Lung (tissue), 12 donors: Measurements from ENCODE around the gene CD86. TPM values are rescaled to one million over a fixed set of nuclear protein-coding genes. Genes with fewer than 3 reads are reported as not detected.
A peak's percentile ranks its signal among the peaks of the same experiment; 100 is the strongest.

Experiments
- ATAC-seq: fragments of 200-7000 bp; cut with Tn5 transposase; one replicate; pipeline ENCODE4 v1.9.1; 2020; ENCODE audit warnings: moderate number of reproducible peaks; ENCODE audit not compliant: insufficient read depth, low FRiP score
- DNase-seq, 3 donors: peaks; one replicate each; pipeline ENCODE4 v3.0.0-alpha.2; 2013 to 2017
- H3K27ac ChIP-seq, 2 donors: one replicate each; pipeline ENCODE4 v1.5.1; 2013; ENCODE audit warnings: mild to moderate bottlenecking in 2 of 2, moderate library complexity in 2 of 2, control low read depth in 1 of 2, inconsistent platforms in 1 of 2, low read depth in 1 of 2, low read length in 1 of 2
- H3K27me3 ChIP-seq, 3 donors: one replicate each; pipeline ENCODE4 v1.5.1; 2013; ENCODE audit warnings: low read length in 2 of 3; ENCODE audit not compliant: control insufficient read depth in 3 of 3, insufficient read depth in 3 of 3
- H3K36me3 ChIP-seq, 4 donors: one replicate each; pipeline ENCODE4 v1.5.1; 2013; ENCODE audit warnings: low read length in 4 of 4, mild to moderate bottlenecking in 1 of 4, moderate library complexity in 1 of 4; ENCODE audit not compliant: control insufficient read depth in 4 of 4, insufficient read depth in 4 of 4
- H3K4me1 ChIP-seq, 5 donors: one replicate each; pipeline ENCODE4 v1.5.1; 2013; ENCODE audit warnings: low read length in 5 of 5, mild to moderate bottlenecking in 2 of 5, moderate library complexity in 1 of 5; ENCODE audit not compliant: control insufficient read depth in 5 of 5, insufficient read depth in 5 of 5
- H3K4me3 ChIP-seq: one replicate; pipeline ENCODE4 v1.5.1; 2013; ENCODE audit warnings: mild to moderate bottlenecking, control low read depth, moderate library complexity
- H3K9ac ChIP-seq, 2 donors: one replicate each; pipeline ENCODE4 v1.5.1; 2013; ENCODE audit warnings: low read length in 2 of 2, control low read depth in 1 of 2; ENCODE audit not compliant: insufficient read depth in 1 of 2
- H3K9me3 ChIP-seq, 4 donors: one replicate each; pipeline ENCODE4 v1.5.1; 2013; ENCODE audit warnings: low read length in 3 of 4, mild to moderate bottlenecking in 1 of 4, moderate library complexity in 1 of 4; ENCODE audit not compliant: control insufficient read depth in 4 of 4, insufficient read depth in 3 of 4
- WGBS, 2 donors: extraction: QIAGEN DNeasy Blood & Tissue Kit; methylation state at CpG; one replicate each; pipeline ENCODE4 v1.1.7; 2013; 5-methylcytosine and 5-hydroxymethylcytosine counted together
- polyA plus RNA-seq, 2 donors: library from polyadenylated mRNA; stranded (reverse); fragments of 200-250 nt; gene quantifications; one replicate each; pipeline ENCODE4 v1.2.1, GENCODE V29; 2013
- total RNA-seq, 2 donors: library from RNA; depleted of rRNA in 1 of 2; stranded (reverse); fragments of >200 nt in 1 of 2; gene quantifications; one replicate each; pipeline ENCODE4 v1.2.1, GENCODE V29; 2014 to 2021
- TF ChIP-seq, protein P1 (sequence below): IDR thresholded peaks from 2 replicates; pipeline ENCODE4 v1.5.1; 2012; ENCODE audit warnings: mild to moderate bottlenecking; ENCODE audit errors: control extremely low read depth, extremely low read depth
- donor health status: control.
- donor health status: control.
- donor health status: Bipolar disorder and iron deficiency.
- donor health status: healthy.
- donor health status: DM: yes; HTN: yes; CAD: no.

The CD86 gene
- total and polyA plus RNA-seq, 4 donors: 8.0 to 11.5 (median 10.7) TPM

DNA sequence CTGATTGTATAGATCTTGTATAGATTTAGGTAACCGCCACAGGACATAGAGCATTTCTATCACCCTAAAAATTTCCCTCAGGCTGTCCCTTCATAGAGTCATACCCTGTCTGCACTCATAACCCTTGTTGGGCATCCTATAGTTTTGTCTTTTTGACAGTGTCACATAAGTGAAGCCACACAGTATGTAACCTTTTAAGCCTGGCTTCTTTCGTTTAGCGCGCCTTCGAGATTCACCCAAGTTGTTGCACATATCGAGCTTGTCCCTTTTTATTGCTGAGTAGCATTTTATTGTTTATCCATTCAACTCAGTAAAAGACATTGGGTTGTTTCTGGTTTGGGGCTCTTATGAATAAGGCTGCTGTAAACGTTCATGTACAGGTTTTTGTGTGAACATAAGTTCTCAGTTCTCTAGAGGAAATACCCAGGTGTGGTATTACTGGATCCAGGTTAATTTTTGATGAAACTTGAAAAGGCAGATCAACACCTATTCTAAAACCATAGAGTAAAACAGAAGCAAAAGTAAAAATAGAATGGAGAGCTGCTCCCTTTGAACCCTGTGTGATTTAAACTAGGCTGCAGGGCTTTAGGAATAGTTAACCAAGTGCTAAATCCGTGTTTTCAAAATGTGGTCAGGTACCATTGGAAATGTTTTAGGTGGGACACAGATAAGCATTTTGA is 49.5 kb downstream of the CD86 start:
- DNase-seq: peak in 2 of 3 donors; percentile 3 to 25
- TF ChIP-seq, protein P1, sequence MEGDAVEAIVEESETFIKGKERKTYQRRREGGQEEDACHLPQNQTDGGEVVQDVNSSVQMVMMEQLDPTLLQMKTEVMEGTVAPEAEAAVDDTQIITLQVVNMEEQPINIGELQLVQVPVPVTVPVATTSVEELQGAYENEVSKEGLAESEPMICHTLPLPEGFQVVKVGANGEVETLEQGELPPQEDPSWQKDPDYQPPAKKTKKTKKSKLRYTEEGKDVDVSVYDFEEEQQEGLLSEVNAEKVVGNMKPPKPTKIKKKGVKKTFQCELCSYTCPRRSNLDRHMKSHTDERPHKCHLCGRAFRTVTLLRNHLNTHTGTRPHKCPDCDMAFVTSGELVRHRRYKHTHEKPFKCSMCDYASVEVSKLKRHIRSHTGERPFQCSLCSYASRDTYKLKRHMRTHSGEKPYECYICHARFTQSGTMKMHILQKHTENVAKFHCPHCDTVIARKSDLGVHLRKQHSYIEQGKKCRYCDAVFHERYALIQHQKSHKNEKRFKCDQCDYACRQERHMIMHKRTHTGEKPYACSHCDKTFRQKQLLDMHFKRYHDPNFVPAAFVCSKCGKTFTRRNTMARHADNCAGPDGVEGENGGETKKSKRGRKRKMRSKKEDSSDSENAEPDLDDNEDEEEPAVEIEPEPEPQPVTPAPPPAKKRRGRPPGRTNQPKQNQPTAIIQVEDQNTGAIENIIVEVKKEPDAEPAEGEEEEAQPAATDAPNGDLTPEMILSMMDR: no peak
- 83 to 93% methylated on average over 8 of the region's 8 CpGs for WGBS, 2 donors
- no peak for ATAC-seq
- no peaks in the 10 kb centered on the region for H3K9me3 ChIP-seq
- H3K27ac ChIP-seq: no peak overlapping the region
- no peak overlapping the region for H3K4me3 ChIP-seq
- H3K36me3 ChIP-seq: no peaks in the 10 kb centered on the region
- H3K9ac ChIP-seq: no peak overlapping the region
- H3K27me3 ChIP-seq: peaks cover 0 to 3% (median 0%) of the 10 kb centered on the region in 3 donors
- H3K4me1 ChIP-seq: no peaks in the 10 kb centered on the region

DNA sequence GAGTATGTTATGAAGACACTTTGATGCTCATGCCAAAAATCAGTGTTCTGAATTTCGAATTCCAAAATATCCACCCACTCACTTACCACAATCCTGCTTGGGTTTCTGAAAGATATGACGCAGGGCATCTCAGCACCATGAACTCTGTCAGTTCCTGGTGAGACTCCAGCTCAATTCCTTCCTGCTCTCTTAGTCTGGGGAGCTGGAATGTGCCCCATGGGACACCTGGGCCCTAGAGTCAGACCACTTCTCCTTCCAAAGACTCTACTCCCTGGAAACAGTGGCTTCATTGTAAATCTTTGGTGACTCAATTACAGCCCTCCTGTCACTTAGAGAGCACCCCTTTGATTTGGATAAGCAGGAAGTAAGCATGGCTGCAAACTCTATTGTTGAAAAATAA is 50.5 kb downstream of the CD86 start:
- DNase-seq (no peak), ATAC-seq (no peak)
- WGBS, 2 donors: 64 to 84% methylated on average over 2 of the region's 2 CpGs
- H3K4me3 ChIP-seq: no peak overlapping the region
- no peaks in the 10 kb centered on the region for H3K36me3 ChIP-seq
- H3K4me1 ChIP-seq: no peaks in the 10 kb centered on the region
- TF ChIP-seq, protein P1: no peak
- no peak overlapping the region for H3K9ac ChIP-seq
- H3K27me3 ChIP-seq: peaks cover 0 to 3% (median 0%) of the 10 kb centered on the region in 3 donors
- H3K27ac ChIP-seq: no peak overlapping the region
- H3K9me3 ChIP-seq: no peaks in the 10 kb centered on the region

- WGBS, 2 donors: 89 to 94% methylated on average over 2 of the region's 2 CpGs
- Histone ChIP-seq H3K9me3 (no peaks in the 10 kb centered on the region), H3K4me3 (no peak overlapping the region), H3K27ac (no peak overlapping the region), H3K4me1 (no peaks in the 10 kb centered on the region), H3K27me3 (peaks cover 0 to 3% (median 0%) of the 10 kb centered on the region in 3 donors), H3K36me3 (no peaks in the 10 kb centered on the region), H3K9ac (no peak overlapping the region)
- TF ChIP-seq, protein P1: no peak
- DNase-seq (no peak), ATAC-seq (no peak)
These were observed 52.0 kb downstream of the CD86 start for GRCh38 chr3:122107171-122107570.

DNA sequence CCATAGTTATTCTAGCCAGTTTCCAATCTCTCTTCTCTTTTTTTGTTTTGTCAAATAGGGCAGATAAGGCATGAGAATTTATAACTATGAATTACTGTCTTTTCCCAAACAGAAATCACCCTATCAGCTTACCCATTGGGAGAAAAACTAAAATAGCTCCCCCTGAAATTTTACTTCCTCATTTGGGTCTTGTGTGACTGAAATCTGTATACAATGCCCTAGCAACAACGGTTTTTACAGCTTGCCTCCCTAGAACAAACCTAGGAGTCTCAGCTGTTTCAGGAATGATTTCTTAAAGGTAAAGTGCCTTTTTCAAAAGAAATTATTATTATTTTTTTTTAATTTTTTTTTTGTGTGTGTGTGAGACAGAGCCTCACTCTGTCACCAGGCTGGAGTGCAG is 56.8 kb downstream of the CD86 start:
- DNase-seq: no peak
- H3K27ac ChIP-seq: no peak overlapping the region
- 20 to 50% methylated on average over 1 of the region's 1 CpG for WGBS, 2 donors

More for the DNA sequence above, 56.8 kb downstream of the CD86 start:
- Histone ChIP-seq H3K36me3 (no peaks in the 10 kb centered on the region), H3K4me3 (no peak overlapping the region), H3K27me3 (peaks cover 0 to 3% (median 0%) of the 10 kb centered on the region in 3 donors), H3K9ac (no peak overlapping the region), H3K9me3 (no peaks in the 10 kb centered on the region), H3K4me1 (no peaks in the 10 kb centered on the region)
- TF ChIP-seq, protein P1: no peak
- no peak for ATAC-seq
